Ascending aorta (tissue), 2 donors: Measurements from ENCODE around the gene ACKR2. TPM values are rescaled to one million over a fixed set of nuclear protein-coding genes. Genes with fewer than 3 reads are reported as not detected.
A peak's percentile ranks its signal among the peaks of the same experiment; 100 is the strongest.

Source experiments
- DNase-seq, 2 donors: peaks; one replicate each; pipeline ENCODE4 v3.0.0-alpha.2; 2019; ENCODE audit warnings: low spot score in 2 of 2
- H3K27ac ChIP-seq, 2 donors: fragments of 200-600 bp; sonication (generic); one replicate each; pipeline ENCODE4 v1.5.1; 2016 to 2017; ENCODE audit warnings: mild to moderate bottlenecking in 1 of 2
- H3K27me3 ChIP-seq: fragments of 200-600 bp; sonication (generic); one replicate; pipeline ENCODE4 v1.5.1; 2017
- H3K36me3 ChIP-seq, 2 donors: fragments of 200-600 bp; sonication (generic); one replicate each; pipeline ENCODE4 v1.5.1; 2016
- H3K4me1 ChIP-seq, 2 donors: fragments of 200-600 bp; sonication (generic); one replicate each; pipeline ENCODE4 v1.5.1; 2016 to 2017; ENCODE audit warnings: mild to moderate bottlenecking in 1 of 2
- H3K4me3 ChIP-seq, 2 donors: fragments of 200-600 bp; sonication (generic); one replicate each; pipeline ENCODE4 v1.5.1; 2016 to 2017; ENCODE audit warnings: mild to moderate bottlenecking in 1 of 2
- H3K9me3 ChIP-seq, 2 donors: fragments of 200-600 bp; sonication (generic); one replicate each; pipeline ENCODE4 v1.5.1; 2016
- intact Hi-C: fragments of 100-400 bp; cut with DNase I; formaldehyde crosslinking; loops from one replicate; pipeline ENCODE4 v1.15.1; 2023
- total RNA-seq: library from RNA; depleted of rRNA; stranded (reverse); fragments of >200 nt; gene quantifications from one replicate; pipeline ENCODE4 v1.1.0, GENCODE V29; 2016
- TF ChIP-seq, protein P1 (sequence below), 3 experiments: fragments of 200-600 bp in 2 of 3; fragments of 450-650 bp in 1 of 3; sonication (generic) in 2 of 3; IDR thresholded peaks; one replicate each; pipeline ENCODE4 v1.5.1; 2016 to 2019; ENCODE audit warnings: antibody characterized with exemption in 3 of 3, mild to moderate bottlenecking in 1 of 3, moderate library complexity in 1 of 3

ACKR2 gene
- total RNA-seq, 1 donor from 2014 or later = 24.5 TPM

DNA sequence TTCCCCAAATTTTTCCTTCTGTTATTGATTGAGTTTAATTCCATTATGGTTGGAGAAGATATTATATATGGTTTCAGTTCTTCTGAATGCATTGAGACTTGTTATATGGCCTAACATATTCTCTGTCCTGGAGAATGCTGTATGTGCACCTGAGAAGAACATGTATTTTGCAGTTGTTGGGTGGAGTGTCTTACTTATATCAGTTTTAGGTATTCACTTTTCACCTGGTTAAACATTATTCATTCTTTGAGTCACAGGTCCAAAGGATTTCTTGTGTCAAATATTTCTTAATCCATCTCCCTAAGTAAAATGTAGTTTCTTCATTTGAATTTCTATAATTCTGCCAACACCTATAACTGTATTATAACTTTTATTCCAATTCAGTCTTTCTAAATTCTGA lies 17.8 kb downstream of the ACKR2 start:
- intact Hi-C loops = no loop called here
- TF ChIP-seq, protein P1, sequence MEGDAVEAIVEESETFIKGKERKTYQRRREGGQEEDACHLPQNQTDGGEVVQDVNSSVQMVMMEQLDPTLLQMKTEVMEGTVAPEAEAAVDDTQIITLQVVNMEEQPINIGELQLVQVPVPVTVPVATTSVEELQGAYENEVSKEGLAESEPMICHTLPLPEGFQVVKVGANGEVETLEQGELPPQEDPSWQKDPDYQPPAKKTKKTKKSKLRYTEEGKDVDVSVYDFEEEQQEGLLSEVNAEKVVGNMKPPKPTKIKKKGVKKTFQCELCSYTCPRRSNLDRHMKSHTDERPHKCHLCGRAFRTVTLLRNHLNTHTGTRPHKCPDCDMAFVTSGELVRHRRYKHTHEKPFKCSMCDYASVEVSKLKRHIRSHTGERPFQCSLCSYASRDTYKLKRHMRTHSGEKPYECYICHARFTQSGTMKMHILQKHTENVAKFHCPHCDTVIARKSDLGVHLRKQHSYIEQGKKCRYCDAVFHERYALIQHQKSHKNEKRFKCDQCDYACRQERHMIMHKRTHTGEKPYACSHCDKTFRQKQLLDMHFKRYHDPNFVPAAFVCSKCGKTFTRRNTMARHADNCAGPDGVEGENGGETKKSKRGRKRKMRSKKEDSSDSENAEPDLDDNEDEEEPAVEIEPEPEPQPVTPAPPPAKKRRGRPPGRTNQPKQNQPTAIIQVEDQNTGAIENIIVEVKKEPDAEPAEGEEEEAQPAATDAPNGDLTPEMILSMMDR (IDR thresholded peaks at IDR 0.05) = no peak

DNA sequence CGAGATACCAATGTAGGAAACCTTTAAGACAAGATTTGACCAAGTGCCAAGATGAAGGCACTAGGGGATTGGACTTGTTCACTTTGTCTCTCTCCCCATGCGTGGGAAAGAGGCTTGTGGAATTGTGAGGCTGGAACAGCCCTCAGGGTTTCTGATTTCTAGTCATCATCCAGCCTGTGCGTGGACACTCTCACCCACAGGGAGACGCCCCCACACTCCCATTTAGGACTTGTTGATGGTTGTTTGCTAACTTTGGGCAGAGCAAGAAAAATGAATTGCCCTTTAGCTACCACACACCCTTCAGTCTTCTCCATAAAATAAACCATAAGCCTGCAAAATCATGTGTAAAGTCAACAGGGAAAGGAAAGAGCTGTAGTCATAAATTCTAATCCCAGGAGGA lies 18.4 kb downstream of the ACKR2 start:
- Histone ChIP-seq H3K27ac (no peak overlapping the region), H3K9me3 (no peaks in the 10 kb centered on the region), H3K27me3 (no peaks in the 10 kb centered on the region), H3K4me3 (no peak overlapping the region), H3K36me3 (no peaks in the 10 kb centered on the region), H3K4me1 (peaks cover 0 to 3% of the 10 kb centered on the region in 2 donors)
- TF ChIP-seq, protein P1 (IDR thresholded peaks at IDR 0.05) = no peak
- DNase-seq = no peak
- intact Hi-C loops = no loop called here

More for the DNA sequence above, 17.8 kb downstream of the ACKR2 start:
- DNase-seq = no peak
- Histone ChIP-seq H3K27ac (no peak overlapping the region), H3K4me1 (peaks cover 0 to 3% of the 10 kb centered on the region in 2 donors), H3K27me3 (no peaks in the 10 kb centered on the region), H3K4me3 (no peak overlapping the region), H3K36me3 (no peaks in the 10 kb centered on the region), H3K9me3 (no peaks in the 10 kb centered on the region)

DNA sequence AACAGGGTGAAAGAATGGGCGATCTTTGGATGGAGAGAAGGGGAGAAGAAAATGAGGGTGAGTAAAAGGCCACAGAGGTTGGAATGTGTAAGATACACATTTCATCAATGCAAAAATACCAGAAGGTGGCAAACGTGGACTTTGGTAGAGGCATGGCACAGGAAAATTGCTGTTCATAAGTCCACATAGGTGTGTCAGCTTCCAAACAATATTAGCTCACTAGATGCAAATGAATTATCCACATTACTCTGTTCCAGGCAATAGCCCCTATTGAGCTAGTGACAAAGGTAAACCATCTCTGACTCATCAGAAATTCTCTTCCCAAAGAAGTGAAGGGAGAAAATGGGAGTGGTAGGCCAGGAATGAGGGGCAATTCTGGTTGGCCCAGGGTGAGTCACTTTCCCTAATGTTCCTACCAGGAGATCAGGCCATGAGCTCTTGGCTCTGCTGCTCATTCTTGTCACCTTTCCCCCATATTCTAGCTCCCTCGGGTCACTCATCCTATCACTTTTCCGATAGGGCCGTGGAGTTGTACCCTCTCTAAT lies 19.9 kb downstream of the ACKR2 start:
- Histone ChIP-seq H3K27me3 (no peaks in the 10 kb centered on the region), H3K4me3 (no peak overlapping the region), H3K4me1 (peaks cover 0 to 3% of the 10 kb centered on the region in 2 donors), H3K27ac (no peak overlapping the region), H3K36me3 (no peaks in the 10 kb centered on the region), H3K9me3 (no peaks in the 10 kb centered on the region)
- intact Hi-C loops = no loop called here
- DNase-seq = no peak
- TF ChIP-seq, protein P1 (IDR thresholded peaks at IDR 0.05) = no peak

- Histone ChIP-seq H3K36me3 (no peaks in the 10 kb centered on the region), H3K27ac (no peak overlapping the region), H3K4me1 (peaks cover 0 to 3% of the 10 kb centered on the region in 2 donors), H3K9me3 (no peaks in the 10 kb centered on the region), H3K27me3 (no peaks in the 10 kb centered on the region), H3K4me3 (no peak overlapping the region)
- DNase-seq = no peak
- TF ChIP-seq, protein P1 (IDR thresholded peaks at IDR 0.05) = no peak
- intact Hi-C loops = no loop called here
Observed at GRCh38 chr3:42829628-42830436, 20.6 kb downstream of the ACKR2 start.

DNA sequence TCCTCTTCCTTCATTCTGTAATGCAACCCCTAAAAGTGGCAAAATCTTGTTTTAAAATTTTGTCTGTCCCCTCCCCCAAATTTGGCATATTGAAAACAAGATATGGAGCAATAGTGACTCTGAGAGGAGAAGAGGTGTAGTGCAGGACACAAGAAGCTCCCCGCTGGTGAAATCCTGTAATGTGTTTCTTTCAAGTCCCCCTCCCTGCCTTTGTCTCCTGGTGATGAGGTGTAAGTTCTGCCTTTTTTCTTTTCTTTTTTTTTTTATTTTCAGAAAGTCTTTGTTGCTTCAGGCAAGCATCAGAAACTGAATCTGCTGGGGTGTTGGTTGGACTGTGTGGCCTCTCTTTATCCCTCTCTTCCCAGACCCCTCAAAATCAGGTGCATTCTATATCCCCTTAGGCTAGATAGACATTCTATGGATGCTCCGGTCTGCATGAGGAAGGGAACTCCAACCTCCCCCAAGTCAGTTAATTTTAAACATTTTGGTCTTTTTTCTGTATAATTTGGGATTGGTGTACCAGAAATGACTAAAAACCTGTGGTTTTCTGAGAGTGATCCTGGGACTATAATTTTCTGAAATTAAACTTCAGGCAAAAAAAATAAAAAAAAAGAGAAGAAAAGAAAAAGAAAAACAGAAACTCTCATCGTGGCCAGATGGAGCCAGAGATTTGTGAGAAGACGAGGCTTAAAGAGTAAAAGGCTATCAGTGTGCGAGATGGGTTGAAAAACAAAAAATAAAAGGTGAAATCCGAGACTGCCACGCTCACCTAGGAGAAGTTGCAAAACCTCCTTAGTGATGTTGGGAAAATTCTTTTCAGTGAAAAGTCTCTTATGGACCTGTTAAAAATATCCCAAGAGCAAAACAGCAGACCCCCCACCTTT lies 21.4 kb downstream of the ACKR2 start:
- H3K36me3 ChIP-seq = no peaks in the 10 kb centered on the region
- no peaks in the 10 kb centered on the region for H3K27me3 ChIP-seq
- no peak overlapping the region for H3K27ac ChIP-seq
- TF ChIP-seq, protein P1 (IDR thresholded peaks at IDR 0.05) = peak in 2 of 3 experiments; percentile 37 to 38
- no peak overlapping the region for H3K4me3 ChIP-seq
- intact Hi-C loops = loop anchor here (1.0 kb wide), 2 partner anchors 9 to 51 kb away; no protein-coding TSS in a partner anchor
- DNase-seq = no peak
- H3K9me3 ChIP-seq = no peaks in the 10 kb centered on the region
- peaks cover 0 to 3% of the 10 kb centered on the region in 2 donors for H3K4me1 ChIP-seq
